Subcutaneous adipose tissue (tissue), 4 donors: ENCODE results near the gene ZFC3H1. TPM values are rescaled to one million over a fixed set of nuclear protein-coding genes. Genes with fewer than 3 reads are reported as not detected.

Experiments
- total RNA-seq, 4 donors: library from RNA; depleted of rRNA; stranded (reverse); fragments of >200 nt; gene quantifications; one replicate each; pipeline ENCODE4 v1.1.0, GENCODE V29; 2016
- TF ChIP-seq, protein P1 (sequence below): fragments of 450-650 bp; IDR thresholded peaks from one replicate; pipeline ENCODE4 v1.5.1; 2016; ENCODE audit warnings: low read depth, mild to moderate bottlenecking, control low read depth, antibody characterized with exemption, moderate library complexity

Gene ZFC3H1
- total RNA-seq, 4 donors from 2014 or later: 68.7 to 117 (median 83.4) TPM

DNA sequence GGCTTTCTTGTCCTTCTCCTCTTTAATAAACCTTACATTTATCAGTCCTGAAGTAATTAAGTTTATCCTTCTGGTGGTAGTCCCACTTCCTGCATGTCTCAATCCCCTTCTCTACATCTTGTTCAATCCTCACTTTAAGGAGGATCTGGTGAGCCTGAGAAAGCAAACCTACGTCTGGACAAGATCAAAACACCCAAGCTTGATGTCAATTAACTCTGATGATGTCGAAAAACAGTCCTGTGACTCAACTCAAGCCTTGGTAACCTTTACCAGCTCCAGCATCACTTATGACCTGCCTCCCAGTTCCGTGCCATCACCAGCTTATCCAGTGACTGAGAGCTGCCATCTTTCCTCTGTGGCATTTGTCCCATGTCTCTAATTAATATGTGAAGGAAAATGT, 79.3 kb downstream of the ZFC3H1 start:
- TF ChIP-seq, protein P1, sequence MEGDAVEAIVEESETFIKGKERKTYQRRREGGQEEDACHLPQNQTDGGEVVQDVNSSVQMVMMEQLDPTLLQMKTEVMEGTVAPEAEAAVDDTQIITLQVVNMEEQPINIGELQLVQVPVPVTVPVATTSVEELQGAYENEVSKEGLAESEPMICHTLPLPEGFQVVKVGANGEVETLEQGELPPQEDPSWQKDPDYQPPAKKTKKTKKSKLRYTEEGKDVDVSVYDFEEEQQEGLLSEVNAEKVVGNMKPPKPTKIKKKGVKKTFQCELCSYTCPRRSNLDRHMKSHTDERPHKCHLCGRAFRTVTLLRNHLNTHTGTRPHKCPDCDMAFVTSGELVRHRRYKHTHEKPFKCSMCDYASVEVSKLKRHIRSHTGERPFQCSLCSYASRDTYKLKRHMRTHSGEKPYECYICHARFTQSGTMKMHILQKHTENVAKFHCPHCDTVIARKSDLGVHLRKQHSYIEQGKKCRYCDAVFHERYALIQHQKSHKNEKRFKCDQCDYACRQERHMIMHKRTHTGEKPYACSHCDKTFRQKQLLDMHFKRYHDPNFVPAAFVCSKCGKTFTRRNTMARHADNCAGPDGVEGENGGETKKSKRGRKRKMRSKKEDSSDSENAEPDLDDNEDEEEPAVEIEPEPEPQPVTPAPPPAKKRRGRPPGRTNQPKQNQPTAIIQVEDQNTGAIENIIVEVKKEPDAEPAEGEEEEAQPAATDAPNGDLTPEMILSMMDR: no peak

DNA sequence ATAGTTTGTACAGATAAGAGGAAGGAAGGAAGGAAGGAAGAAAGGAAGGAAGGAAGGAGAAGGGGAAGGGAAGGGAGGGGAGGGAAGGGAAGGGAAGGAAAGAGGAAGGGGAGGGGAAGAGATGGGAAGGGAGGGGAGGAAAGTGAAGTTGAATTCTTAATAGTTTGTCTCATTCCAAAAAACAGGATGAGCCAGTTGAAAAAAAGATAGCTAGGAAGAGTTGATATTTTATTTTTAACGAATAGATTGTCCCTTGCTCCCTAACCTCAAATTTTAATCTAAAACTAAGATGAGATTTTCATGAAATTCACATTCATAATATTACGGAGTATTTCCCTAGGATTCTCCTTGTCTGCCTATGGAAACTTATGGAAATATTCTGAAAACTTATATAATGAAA, 80.7 kb downstream of the ZFC3H1 start:
- TF ChIP-seq, protein P1: no peak

DNA sequence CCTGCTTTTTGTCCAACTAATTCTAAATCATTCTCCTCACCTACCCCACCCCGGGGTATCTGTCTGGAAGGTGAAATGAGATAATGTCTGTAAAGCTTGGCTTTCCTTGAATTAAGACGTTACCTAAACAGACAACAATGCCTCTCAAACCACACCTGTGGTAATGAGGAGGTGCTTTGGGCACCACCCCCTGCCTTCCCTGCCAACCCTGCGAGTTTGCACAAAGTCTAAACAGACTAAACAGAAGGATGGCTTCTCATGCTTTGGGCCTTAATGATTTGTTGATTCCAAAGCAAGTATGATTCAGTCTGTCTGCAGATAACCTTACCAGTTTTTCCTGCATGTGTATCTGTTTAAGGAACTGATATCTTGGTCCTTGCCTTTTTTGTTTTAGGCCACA, 82.4 kb downstream of the ZFC3H1 start:
- TF ChIP-seq, protein P1: no peak

DNA sequence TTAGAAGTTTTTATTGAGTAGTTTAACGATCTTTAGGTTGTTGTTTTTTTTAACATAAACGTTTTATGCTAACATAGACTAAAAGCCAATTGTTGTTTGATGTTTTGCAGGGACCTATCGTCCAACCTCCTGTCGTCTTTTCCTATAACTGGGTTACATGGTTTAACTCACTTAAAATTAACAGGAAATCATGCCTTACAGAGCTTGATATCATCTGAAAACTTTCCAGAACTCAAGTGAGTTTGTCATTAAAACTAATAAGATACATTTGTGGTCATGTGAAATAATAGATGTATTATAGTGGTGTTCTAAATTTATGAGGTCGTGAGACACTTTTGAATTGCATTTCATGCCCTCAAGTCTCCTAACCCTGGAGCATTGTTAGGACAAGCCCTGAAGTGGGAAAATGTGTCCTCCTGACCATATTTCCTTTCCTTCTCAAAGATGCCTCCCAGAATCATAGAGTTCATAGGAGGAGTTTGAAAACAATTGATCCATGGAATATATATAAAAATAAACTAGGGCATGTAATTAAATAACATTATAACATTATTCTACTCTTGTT, 84.9 kb downstream of the ZFC3H1 start:
- TF ChIP-seq, protein P1: no peak

DNA sequence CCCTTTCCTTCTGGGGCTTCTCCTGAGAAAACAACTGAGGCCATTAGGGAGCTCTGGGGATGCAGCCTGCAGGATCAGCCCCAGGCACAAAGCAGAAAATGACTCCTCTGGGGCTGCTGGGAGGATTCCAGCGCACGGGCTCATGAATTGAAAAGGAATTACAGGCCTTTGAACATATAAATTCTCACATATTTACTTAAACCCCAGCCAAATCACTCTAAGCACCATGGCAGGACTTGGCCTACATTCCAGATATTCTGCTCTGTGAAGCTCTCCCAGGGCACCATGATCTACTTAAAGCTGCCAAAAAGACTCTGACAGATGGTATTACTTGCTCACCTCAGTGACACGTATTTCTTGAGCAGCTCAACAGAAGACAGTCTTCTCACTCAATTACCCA, 87.2 kb downstream of the ZFC3H1 start:
- TF ChIP-seq, protein P1: no peak

DNA sequence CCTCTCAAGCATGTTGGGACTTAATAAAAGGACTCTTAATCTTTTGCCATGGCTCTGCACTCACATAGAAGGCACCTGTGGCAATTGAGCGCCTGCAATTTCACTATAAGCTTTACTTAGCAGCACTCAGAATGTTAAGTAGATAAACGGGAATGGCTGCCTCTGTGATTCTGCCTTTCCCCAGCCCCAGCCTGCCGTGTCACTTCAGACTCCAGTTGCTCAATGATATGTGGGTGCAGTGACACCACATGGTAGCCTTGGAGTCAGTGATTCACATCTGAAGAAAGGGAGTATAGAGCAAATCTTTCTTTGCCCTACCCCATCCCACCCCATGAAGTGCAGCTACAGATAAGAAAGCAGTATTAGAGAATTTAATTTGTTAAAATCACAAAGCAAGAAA, 96.1 kb downstream of the ZFC3H1 start:
- TF ChIP-seq, protein P1: no peak

DNA sequence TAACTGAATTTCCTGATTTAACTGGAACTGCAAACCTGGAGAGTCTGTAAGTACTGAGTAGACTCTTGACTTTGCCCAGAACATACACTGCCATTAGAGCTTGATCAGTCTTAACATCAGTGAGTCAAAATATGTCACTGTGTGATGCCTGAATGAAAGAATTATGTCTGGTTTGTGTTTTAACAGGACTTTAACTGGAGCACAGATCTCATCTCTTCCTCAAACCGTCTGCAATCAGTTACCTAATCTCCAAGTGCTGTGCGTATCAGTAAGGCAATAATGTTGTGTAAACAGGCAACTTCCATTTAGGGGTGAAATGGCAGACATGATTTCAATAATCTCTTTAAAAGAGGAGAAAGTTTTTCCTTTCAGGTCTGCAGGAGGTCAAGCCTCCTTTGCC, 97.0 kb downstream of the ZFC3H1 start:
- TF ChIP-seq, protein P1: no peak
